HL-60 (cell line): ENCODE data around the gene CSNK1G3.

Source experiments
- DNase-seq, 2 experiments: peaks; one replicate each; pipeline ENCODE4 v3.0.0-alpha.2; 2010 to 2020; ENCODE audit warnings: low read depth in 1 of 2, low spot score in 1 of 2
- H3K27ac ChIP-seq: fragments of 250-450 bp; sonication (Bioruptor Pico); replicated peaks from 2 replicates; pipeline ENCODE4 v1.5.1; 2020; ENCODE audit warnings: mild to moderate bottlenecking, moderate library complexity
- H3K27me3 ChIP-seq: fragments of 250-450 bp; sonication (Bioruptor Pico); 2 replicates; pipeline ENCODE4 v1.5.1; 2021; ENCODE audit warnings: mild to moderate bottlenecking, moderate library complexity; ENCODE audit not compliant: insufficient read depth, poor library complexity, severe bottlenecking
- H3K4me3 ChIP-seq: replicated peaks from 2 replicates; pipeline ENCODE4 v1.5.1; 2011; ENCODE audit warnings: mild to moderate bottlenecking, control low read depth, low read length; ENCODE audit not compliant: insufficient read depth
- CTCF ChIP-seq: IDR thresholded peaks from one replicate; pipeline ENCODE4 v1.5.1; 2011; ENCODE audit warnings: low read length, control low read depth, inconsistent platforms; ENCODE audit not compliant: insufficient read depth
- GABPA ChIP-seq: IDR thresholded peaks from 2 replicates; pipeline ENCODE4 v1.6.1; 2012; ENCODE audit warnings: low read depth
- POLR2AphosphoS5 ChIP-seq: IDR thresholded peaks from 2 replicates; pipeline ENCODE4 v1.6.1; 2012; ENCODE audit warnings: low read depth
- REST ChIP-seq: IDR thresholded peaks from 2 replicates; pipeline ENCODE4 v1.6.1; 2012; ENCODE audit warnings: low read depth; ENCODE audit not compliant: insufficient replicate concordance
- SPI1 ChIP-seq: IDR thresholded peaks from 2 replicates; pipeline ENCODE4 v1.6.1; 2012; ENCODE audit warnings: low read depth, mild to moderate bottlenecking, borderline replicate concordance

Gene CSNK1G3

GRCh38 chr5:123520677-123521247, 8.8 kb downstream of the CSNK1G3 start:
- no peak overlapping the region for H3K27ac ChIP-seq
- no peak overlapping the region for H3K4me3 ChIP-seq
- TF ChIP-seq POLR2AphosphoS5 (no peak), GABPA (no peak), SPI1 (no peak), CTCF (no peak), REST (no peak)
- DNase-seq: no peak
- H3K27me3 ChIP-seq: no peaks in the 10 kb centered on the region

GRCh38 chr5:123524146-123524545, 12.2 kb downstream of the CSNK1G3 start:
- DNase-seq: no peak
- Histone ChIP-seq H3K27me3 (no peaks in the 10 kb centered on the region), H3K4me3 (no peak overlapping the region), H3K27ac (no peak overlapping the region)
- TF ChIP-seq GABPA (no peak), POLR2AphosphoS5 (no peak), CTCF (no peak), REST (no peak), SPI1 (no peak)

GRCh38 chr5:123527190-123527589, 15.2 kb downstream of the CSNK1G3 start:
- no peak for TF ChIP-seq SPI1
- TF ChIP-seq REST: no peak
- Histone ChIP-seq H3K4me3 (no peak overlapping the region), H3K27me3 (no peaks in the 10 kb centered on the region), H3K27ac (no peak overlapping the region)
- DNase-seq: no peak

- Histone ChIP-seq H3K27ac (no peak overlapping the region), H3K27me3 (no peaks in the 10 kb centered on the region), H3K4me3 (no peak overlapping the region)
- TF ChIP-seq CTCF (no peak), GABPA (no peak), SPI1 (no peak), REST (no peak), POLR2AphosphoS5 (no peak)
- no peak for DNase-seq
Observed at GRCh38 chr5:123528065-123528464, 16.1 kb downstream of the CSNK1G3 start.
